HepG2 (cell line): ENCODE data around the gene SLC29A1. TPM values are rescaled to one million over a fixed set of nuclear protein-coding genes. Genes with fewer than 3 reads are reported as not detected.

ENCODE experiments used
- MEIS2 ChIP-seq: sonication (generic); formaldehyde crosslinking; IDR thresholded peaks from 2 replicates; pipeline ENCODE4 v1.9.0; 2021; ENCODE audit warnings: mild to moderate bottlenecking, missing genetic modification reagents
- NFIB ChIP-seq: sonication (generic); formaldehyde crosslinking; IDR thresholded peaks from 2 replicates; pipeline ENCODE4 v1.9.0; 2021; ENCODE audit warnings: missing genetic modification reagents, mild to moderate bottlenecking, borderline replicate concordance
- NR2F2 ChIP-seq: IDR thresholded peaks from 2 replicates; pipeline ENCODE4 v1.6.1; 2012; ENCODE audit warnings: low read depth, inconsistent platforms, borderline replicate concordance
- PRPF4 ChIP-seq: fragments of 200-400 bp; formaldehyde crosslinking; IDR thresholded peaks from 2 replicates; pipeline ENCODE4 v1.6.1; 2016; ENCODE audit warnings: low read length, low read depth; ENCODE audit not compliant: poor library complexity, severe bottlenecking
- RCOR2 ChIP-seq: IDR thresholded peaks from 2 replicates; pipeline ENCODE4 v1.6.1; 2016; ENCODE audit warnings: missing biosample characterization, missing genetic modification reagents
- REL ChIP-seq: sonication (generic); formaldehyde crosslinking; conservative IDR thresholded peaks from 2 replicates; pipeline ENCODE4 v1.8.0; 2022; ENCODE audit warnings: mild to moderate bottlenecking, missing genetic modification reagents, moderate library complexity
- SMAD3 ChIP-seq: sonication (generic); formaldehyde crosslinking; IDR thresholded peaks from 2 replicates; pipeline ENCODE4 v1.4.0; 2020; ENCODE audit warnings: missing genetic modification reagents
- SPEN ChIP-seq: sonication (generic); formaldehyde crosslinking; IDR thresholded peaks from 2 replicates; pipeline ENCODE4 v1.5.1; 2020; ENCODE audit warnings: low read depth, mild to moderate bottlenecking, missing genetic modification reagents
- TP53 ChIP-seq: sonication (generic); formaldehyde crosslinking; conservative IDR thresholded peaks from 2 replicates; pipeline ENCODE4 v1.4.0; 2020; ENCODE audit warnings: missing genetic modification reagents
- ZBTB8A ChIP-seq: sonication (generic); formaldehyde crosslinking; IDR thresholded peaks from 2 replicates; pipeline ENCODE4 v1.4.0; 2020; ENCODE audit warnings: mild to moderate bottlenecking, low read depth, missing genetic modification reagents, borderline replicate concordance
- ZKSCAN8 ChIP-seq: IDR thresholded peaks from 2 replicates; pipeline ENCODE4 v1.6.1; 2016; ENCODE audit warnings: borderline replicate concordance, missing genetic modification reagents, missing compliant biosample characterization
- ZNF230 ChIP-seq: sonication (generic); formaldehyde crosslinking; IDR thresholded peaks from 2 replicates; pipeline ENCODE4 v1.4.0; 2020; ENCODE audit warnings: mild to moderate bottlenecking, missing genetic modification reagents
- ZNF530 ChIP-seq: sonication (generic); formaldehyde crosslinking; IDR thresholded peaks from 2 replicates; pipeline ENCODE4 v1.5.0; 2020; ENCODE audit warnings: low read depth, mild to moderate bottlenecking, missing genetic modification reagents
- ZNF605 ChIP-seq: sonication (generic); formaldehyde crosslinking; IDR thresholded peaks from 2 replicates; pipeline ENCODE4 v1.8.0; 2022; ENCODE audit warnings: mild to moderate bottlenecking, missing genetic modification reagents
- polyA plus RNA-seq, 8 experiments: library from polyadenylated mRNA; depleted of rRNA in 3 of 8; stranded (reverse) in 7 of 8; unstranded in 1 of 8; fragments of >200 nt; fragmentation: Illumina TruSeq in 4 of 8; extraction: Trizol in 4 of 8; gene quantifications; 2 replicates each; pipeline versions ENCODE4 v1.2.1 to v1.2.3, GENCODE V29; 2011 to 2016; ENCODE audit warnings: low read depth in 4 of 8, missing spikeins in 1 of 8, mixed read lengths in 1 of 8; ENCODE audit not compliant: insufficient read depth in 1 of 8
- total RNA-seq, 5 experiments: library from RNA; depleted of rRNA; stranded (reverse); fragments of >200 nt; fragmentation: Illumina TruSeq; extraction: Trizol; gene quantifications; 2 replicates each; pipeline ENCODE4 v1.2.3, GENCODE V29; 2016; ENCODE audit warnings: low read depth in 1 of 5
- TF ChIP-seq, protein P1 (sequence below): sonication (generic); formaldehyde crosslinking; IDR thresholded peaks from 2 replicates; pipeline ENCODE4 v1.4.0; 2020; ENCODE audit warnings: missing genetic modification reagents
- TF ChIP-seq, protein P2 (sequence below): sonication (generic); IDR thresholded peaks from 2 replicates; pipeline ENCODE4 v1.6.1; 2016; ENCODE audit warnings: low read depth, borderline replicate concordance
- TF ChIP-seq, protein P3 (sequence below): sonication (generic); formaldehyde crosslinking; conservative IDR thresholded peaks from 2 replicates; pipeline ENCODE4 v1.4.0; 2020; ENCODE audit warnings: missing genetic modification reagents
- TF ChIP-seq, protein P4 (sequence below): IDR thresholded peaks from 2 replicates; pipeline ENCODE4 v1.6.1; 2018; ENCODE audit warnings: missing genetic modification reagents, mild to moderate bottlenecking, missing compliant biosample characterization

SLC29A1 gene
- total and polyA plus RNA-seq, 2 of the 13 experiments (the other 11 are each of a cell fraction or from before 2014, with no cell fraction given): 43.2 to 106 TPM

DNA sequence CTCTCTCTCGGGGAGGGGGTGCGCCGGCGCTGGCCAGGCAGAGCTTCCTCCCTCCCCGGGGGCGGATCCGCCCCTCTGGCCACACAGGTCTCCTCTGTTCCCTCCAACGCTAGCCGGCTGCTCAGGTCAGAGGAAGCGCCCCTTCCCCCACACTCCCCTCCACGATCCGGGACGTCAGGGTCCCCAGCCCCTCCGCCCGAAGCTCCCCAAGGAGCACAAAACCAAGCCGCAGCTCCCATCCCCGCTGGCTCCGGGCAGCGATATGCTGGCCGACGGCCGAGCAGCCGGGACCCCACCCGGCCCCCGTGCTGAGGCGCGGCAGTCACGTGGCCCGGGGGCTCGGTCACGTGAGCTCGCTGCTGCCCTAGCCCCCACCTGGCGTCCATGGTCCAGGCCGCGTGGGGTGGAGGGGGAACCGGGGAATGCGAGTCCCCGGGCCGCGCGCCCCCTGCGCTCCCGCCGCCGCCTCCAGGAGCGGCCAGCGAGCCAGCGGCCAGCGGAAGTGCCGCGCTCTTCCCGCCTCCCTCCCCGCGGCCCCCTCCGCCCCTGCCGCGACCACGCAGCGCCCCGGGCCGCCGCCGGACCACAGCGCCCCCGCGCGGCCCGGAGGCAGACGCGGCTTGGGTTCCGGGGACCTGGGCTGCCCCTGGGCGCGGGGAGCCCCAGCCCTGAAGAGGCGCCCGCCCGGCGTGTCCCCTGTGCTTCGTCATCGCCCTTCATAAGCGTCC, 33.8 kb downstream of the SLC29A1 start, which contains the start of gene SLC35B2 (continued):
- TF ChIP-seq, protein P1, sequence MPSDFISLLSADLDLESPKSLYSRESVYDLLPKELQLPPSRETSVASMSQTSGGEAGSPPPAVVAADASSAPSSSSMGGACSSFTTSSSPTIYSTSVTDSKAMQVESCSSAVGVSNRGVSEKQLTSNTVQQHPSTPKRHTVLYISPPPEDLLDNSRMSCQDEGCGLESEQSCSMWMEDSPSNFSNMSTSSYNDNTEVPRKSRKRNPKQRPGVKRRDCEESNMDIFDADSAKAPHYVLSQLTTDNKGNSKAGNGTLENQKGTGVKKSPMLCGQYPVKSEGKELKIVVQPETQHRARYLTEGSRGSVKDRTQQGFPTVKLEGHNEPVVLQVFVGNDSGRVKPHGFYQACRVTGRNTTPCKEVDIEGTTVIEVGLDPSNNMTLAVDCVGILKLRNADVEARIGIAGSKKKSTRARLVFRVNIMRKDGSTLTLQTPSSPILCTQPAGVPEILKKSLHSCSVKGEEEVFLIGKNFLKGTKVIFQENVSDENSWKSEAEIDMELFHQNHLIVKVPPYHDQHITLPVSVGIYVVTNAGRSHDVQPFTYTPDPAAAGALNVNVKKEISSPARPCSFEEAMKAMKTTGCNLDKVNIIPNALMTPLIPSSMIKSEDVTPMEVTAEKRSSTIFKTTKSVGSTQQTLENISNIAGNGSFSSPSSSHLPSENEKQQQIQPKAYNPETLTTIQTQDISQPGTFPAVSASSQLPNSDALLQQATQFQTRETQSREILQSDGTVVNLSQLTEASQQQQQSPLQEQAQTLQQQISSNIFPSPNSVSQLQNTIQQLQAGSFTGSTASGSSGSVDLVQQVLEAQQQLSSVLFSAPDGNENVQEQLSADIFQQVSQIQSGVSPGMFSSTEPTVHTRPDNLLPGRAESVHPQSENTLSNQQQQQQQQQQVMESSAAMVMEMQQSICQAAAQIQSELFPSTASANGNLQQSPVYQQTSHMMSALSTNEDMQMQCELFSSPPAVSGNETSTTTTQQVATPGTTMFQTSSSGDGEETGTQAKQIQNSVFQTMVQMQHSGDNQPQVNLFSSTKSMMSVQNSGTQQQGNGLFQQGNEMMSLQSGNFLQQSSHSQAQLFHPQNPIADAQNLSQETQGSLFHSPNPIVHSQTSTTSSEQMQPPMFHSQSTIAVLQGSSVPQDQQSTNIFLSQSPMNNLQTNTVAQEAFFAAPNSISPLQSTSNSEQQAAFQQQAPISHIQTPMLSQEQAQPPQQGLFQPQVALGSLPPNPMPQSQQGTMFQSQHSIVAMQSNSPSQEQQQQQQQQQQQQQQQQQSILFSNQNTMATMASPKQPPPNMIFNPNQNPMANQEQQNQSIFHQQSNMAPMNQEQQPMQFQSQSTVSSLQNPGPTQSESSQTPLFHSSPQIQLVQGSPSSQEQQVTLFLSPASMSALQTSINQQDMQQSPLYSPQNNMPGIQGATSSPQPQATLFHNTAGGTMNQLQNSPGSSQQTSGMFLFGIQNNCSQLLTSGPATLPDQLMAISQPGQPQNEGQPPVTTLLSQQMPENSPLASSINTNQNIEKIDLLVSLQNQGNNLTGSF: 0 out of 2 replicates have a peak, but pooled peaks have one; percentile 67
- TF ChIP-seq, protein P2, sequence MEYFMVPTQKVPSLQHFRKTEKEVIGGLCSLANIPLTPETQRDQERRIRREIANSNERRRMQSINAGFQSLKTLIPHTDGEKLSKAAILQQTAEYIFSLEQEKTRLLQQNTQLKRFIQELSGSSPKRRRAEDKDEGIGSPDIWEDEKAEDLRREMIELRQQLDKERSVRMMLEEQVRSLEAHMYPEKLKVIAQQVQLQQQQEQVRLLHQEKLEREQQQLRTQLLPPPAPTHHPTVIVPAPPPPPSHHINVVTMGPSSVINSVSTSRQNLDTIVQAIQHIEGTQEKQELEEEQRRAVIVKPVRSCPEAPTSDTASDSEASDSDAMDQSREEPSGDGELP: no peak
- TF ChIP-seq ZNF530 (CRISPR knock-in tag) (no peak), PRPF4 (no peak), NR2F2 (0 out of 2 replicates have a peak, but pooled peaks have one; percentile 46), TP53 (CRISPR knock-in tag) (no peak), ZNF605 (peak; percentile 96), ZNF230 (CRISPR knock-in tag) (peak; percentile 79; the same call in 1 of the 2 replicates), MEIS2 (CRISPR knock-in tag) (no peak; the same call in 1 of the 2 replicates), ZBTB8A (CRISPR knock-in tag) (peak; percentile 43; the same call in 1 of the 2 replicates), NFIB (CRISPR knock-in tag) (no peak), REL (CRISPR knock-in tag) (peak; percentile 87; the same call in 1 of the 2 replicates), SPEN (CRISPR knock-in tag) (peak; percentile 88), RCOR2 (CRISPR knock-in tag) (peak; percentile 33; the same call in 1 of the 2 replicates), ZKSCAN8 (CRISPR knock-in tag) (peak; percentile 57; the same call in 1 of the 2 replicates), SMAD3 (CRISPR knock-in tag) (peak; percentile 71; the same call in 1 of the 2 replicates)
- TF ChIP-seq, protein P3, sequence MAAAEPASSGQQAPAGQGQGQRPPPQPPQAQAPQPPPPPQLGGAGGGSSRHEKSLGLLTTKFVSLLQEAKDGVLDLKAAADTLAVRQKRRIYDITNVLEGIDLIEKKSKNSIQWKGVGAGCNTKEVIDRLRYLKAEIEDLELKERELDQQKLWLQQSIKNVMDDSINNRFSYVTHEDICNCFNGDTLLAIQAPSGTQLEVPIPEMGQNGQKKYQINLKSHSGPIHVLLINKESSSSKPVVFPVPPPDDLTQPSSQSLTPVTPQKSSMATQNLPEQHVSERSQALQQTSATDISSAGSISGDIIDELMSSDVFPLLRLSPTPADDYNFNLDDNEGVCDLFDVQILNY (CRISPR knock-in tag): peak; percentile 69; the same call in 1 of the 2 replicates
- TF ChIP-seq, protein P4, sequence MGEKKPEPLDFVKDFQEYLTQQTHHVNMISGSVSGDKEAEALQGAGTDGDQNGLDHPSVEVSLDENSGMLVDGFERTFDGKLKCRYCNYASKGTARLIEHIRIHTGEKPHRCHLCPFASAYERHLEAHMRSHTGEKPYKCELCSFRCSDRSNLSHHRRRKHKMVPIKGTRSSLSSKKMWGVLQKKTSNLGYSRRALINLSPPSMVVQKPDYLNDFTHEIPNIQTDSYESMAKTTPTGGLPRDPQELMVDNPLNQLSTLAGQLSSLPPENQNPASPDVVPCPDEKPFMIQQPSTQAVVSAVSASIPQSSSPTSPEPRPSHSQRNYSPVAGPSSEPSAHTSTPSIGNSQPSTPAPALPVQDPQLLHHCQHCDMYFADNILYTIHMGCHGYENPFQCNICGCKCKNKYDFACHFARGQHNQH (CRISPR knock-in tag): peak; percentile 90
